KOPT-K1 (cell line): Measurements from ENCODE around the gene COL4A2.

ENCODE experiments used
- H3K27ac ChIP-seq: fragments of 200-600 bp; sonication (generic); 2 replicates; pipeline ENCODE4 v1.5.1; 2016; ENCODE audit warnings: antibody characterized with exemption, mild to moderate bottlenecking, low read depth, low read length; ENCODE audit not compliant: poor library complexity, severe bottlenecking
- H3K36me3 ChIP-seq: fragments of 200-600 bp; sonication (generic); 2 replicates; pipeline ENCODE4 v1.5.1; 2017; ENCODE audit warnings: antibody characterized with exemption, mild to moderate bottlenecking, low read length, moderate library complexity; ENCODE audit not compliant: insufficient read depth
- H3K9me3 ChIP-seq: fragments of 200-600 bp; sonication (generic); 2 replicates; pipeline ENCODE4 v1.5.1; 2017; ENCODE audit warnings: antibody characterized with exemption, low read length, mild to moderate bottlenecking; ENCODE audit not compliant: insufficient read depth, poor library complexity, severe bottlenecking

Gene COL4A2

GRCh38 chr13:110293649-110294048 is 13.4 kb upstream of the COL4A2 start:
- Histone ChIP-seq H3K36me3 (no peaks in the 10 kb centered on the region), H3K27ac (no peak overlapping the region), H3K9me3 (no peaks in the 10 kb centered on the region)

DNA sequence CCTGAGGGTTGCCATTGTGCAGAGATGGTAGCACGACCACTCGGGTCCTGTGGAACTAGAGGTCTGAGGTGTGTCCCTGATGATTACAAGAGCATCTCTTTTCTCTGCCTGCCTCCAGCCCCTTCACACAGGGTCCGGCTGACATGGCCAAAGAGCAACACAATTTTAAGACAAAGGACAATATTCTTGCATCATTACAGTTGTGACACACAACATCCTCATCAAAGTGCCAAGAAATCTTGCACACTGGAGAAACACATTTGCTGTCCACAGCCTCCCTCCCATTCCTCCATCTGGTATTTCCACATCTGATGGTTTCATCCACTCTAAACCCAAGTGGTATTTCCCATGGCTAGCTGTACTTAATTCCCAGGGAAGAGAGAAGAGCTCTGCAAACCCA is 12.9 kb upstream of the COL4A2 start:
- Histone ChIP-seq H3K27ac (no peak overlapping the region), H3K9me3 (no peaks in the 10 kb centered on the region), H3K36me3 (no peaks in the 10 kb centered on the region)

GRCh38 chr13:110294622-110295021 is 12.5 kb upstream of the COL4A2 start:
- Histone ChIP-seq H3K27ac (no peak overlapping the region), H3K9me3 (no peaks in the 10 kb centered on the region), H3K36me3 (no peaks in the 10 kb centered on the region)

DNA sequence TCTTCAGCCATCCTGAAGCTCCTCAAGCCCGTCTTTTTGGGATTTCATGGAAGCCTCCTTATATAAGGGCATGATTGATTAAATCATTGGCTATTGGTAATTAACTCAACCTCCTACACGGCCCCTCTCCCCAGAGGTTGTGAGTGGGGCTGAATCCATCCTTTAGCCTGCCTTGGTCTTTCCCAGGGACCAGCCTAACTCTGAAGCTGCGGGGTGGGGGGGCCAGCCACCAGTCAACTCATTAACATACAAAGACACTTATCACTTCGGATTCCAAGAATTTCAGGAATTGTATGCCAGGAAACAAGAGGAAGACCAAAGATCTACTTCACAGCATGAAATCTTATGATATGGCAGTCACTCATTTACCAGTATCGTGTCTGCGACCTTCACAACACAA is 10.1 kb upstream of the COL4A2 start:
- Histone ChIP-seq H3K27ac (no peak overlapping the region), H3K9me3 (no peaks in the 10 kb centered on the region), H3K36me3 (no peaks in the 10 kb centered on the region)

DNA sequence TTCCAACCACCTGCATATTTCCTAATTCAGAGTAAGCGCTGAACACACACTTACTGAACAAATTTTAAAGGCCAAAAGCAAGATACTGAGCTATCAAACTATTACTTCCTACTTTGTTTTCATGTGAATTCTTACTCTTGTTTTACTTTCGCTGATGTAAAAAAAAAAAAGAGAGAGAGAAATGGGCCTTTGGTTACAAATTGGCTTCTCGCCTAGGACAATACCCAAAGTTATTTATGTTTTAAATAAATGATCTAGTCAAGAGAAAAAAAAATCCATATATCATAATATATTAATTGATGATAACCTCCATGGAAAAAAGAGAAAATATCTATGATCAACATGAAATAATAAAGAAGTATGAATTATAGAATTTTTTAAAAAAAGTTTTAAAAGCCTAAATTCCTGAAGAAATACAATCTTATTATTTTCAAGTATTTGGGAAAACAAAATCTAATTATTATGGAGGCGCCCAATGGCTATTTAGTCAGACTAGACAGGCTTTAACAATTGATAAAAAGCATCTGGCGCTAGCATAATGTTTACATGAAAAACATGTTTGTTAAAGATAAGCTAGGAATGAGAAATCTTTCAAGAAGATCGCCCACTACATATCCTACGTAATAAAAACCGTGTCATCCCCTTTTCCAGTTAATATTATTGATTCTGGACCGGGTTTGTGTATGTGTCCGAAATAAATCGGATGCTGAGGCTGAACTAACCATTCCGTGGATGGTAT is 9.1 kb upstream of the COL4A2 start:
- no peaks in the 10 kb centered on the region for H3K36me3 ChIP-seq
- H3K9me3 ChIP-seq: no peaks in the 10 kb centered on the region
- H3K27ac ChIP-seq: no peak overlapping the region

DNA sequence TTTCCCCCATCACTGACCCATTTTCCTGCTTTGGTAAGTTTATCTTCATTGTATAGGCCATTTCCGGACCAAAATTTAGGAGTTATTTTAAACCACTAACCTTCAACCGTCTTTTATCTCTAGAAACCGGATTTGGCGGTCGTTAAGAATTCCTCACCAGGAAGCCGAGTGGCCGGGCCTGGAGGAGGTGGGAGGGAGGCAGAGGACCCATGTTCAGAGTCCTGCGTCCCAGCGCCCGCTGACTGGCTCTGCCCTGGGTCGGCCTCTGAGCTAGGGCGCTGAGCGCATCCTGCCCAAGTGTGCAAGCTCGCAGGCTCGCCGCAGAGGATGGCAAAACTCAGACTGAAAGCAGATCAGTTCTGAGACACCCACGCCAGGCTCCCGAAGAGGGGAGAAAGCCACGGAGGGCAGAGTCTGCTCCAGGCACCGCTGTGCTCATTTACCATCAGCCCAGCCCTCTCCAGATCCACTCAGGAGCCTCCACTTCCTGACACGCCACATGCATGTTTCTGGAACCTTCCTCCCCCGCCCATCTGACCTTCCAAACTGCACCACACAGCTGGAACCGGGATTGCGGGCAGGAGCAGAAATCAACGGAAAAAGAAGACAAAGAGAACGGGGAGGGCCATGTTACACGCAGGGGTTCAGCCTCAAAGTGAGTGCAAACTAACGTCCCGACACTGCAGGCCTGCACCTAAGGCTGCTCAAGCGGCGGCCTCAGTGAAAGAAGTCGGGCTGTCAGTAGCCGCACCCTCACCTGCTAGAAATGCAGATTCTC is 8.4 kb upstream of the COL4A2 start:
- Histone ChIP-seq H3K36me3 (no peaks in the 10 kb centered on the region), H3K9me3 (no peaks in the 10 kb centered on the region), H3K27ac (no peak overlapping the region)

- Histone ChIP-seq H3K27ac (no peak overlapping the region), H3K9me3 (no peaks in the 10 kb centered on the region), H3K36me3 (no peaks in the 10 kb centered on the region)
Observed at GRCh38 chr13:110299283-110299840, 7.7 kb upstream of the COL4A2 start.

DNA sequence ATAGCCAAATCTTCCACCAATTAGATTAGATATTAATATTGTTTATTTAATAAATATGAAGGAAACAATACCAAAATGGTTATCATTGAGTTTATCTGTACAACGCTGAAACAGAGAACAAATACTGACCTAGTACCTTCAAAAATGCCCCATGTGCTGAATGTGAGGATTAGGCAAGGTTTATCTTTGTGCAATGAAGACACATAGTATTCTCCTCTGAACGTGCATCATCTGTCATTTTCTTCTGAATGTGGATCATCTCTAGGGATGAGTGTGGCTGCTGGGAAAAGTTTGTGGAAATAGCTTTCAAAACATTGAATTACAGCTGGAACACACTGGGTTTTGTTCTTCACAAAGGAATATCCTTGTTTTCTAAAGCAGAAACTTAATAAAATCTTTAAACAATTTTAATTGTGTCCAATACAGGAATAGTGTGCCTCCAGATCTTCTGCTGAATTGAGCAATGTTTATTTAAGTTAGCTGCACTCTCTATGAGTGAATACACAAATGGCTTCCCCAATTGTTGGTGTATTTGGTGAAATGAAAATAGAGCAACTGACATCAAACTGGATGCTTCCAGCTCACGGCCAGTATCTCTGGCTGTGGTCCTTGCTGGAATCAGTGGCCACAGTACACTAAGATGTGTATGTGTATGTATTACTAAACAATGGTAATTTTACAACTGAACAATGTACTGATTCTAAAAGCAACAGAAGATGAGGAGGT is 6.8 kb upstream of the COL4A2 start:
- no peaks in the 10 kb centered on the region for H3K36me3 ChIP-seq
- H3K27ac ChIP-seq: no peak overlapping the region
- no peaks in the 10 kb centered on the region for H3K9me3 ChIP-seq

- Histone ChIP-seq H3K36me3 (no peaks in the 10 kb centered on the region), H3K27ac (no peak overlapping the region), H3K9me3 (no peaks in the 10 kb centered on the region)
Observed at GRCh38 chr13:110301083-110301482, 6.0 kb upstream of the COL4A2 start.

- H3K27ac ChIP-seq: no peak overlapping the region
- no peaks in the 10 kb centered on the region for H3K9me3 ChIP-seq
- H3K36me3 ChIP-seq: no peaks in the 10 kb centered on the region
Observed at GRCh38 chr13:110301606-110302553, 5.2 kb upstream of the COL4A2 start.

DNA sequence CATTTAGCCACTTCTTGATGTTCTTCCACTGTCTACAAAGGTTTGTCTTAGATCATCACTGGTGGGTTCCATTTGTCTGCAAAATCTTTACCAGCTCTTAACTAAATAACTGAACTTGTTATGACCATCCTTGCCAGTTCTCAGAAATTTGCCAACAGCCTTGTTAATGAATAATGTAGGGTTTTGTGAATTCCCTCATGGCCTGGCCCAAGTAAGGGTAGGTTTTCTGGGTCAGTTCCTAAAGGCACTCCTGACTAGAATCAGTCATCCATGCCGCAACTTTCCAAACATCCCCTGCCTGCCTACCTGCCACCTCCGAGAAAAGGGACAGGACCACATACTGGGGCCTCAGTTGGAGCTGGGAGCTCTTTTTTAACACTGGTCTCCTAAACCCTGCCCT is 4.1 kb upstream of the COL4A2 start:
- Histone ChIP-seq H3K27ac (no peak overlapping the region), H3K36me3 (no peaks in the 10 kb centered on the region)

DNA sequence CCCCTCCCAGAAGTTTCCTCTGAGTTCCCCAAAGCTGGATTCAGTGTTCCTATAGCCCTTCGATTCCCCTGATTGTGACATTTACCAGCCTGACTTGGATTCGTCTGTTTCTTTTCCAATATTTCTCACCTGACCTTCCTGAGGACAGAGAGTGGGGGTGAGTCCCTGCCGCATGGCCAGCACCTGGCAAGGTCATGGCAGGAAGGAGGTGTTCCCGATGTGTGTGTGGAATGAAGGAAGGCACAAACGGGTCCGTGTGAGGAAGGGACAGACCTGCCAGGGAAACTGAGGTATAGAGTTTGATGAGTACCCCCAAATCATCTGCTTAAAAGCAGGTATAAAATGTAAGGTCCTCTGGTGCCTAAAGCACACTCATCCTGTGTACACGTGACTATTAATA is 3.4 kb upstream of the COL4A2 start:
- H3K27ac ChIP-seq: no peak overlapping the region
- no peaks in the 10 kb centered on the region for H3K36me3 ChIP-seq
- no peaks in the 10 kb centered on the region for H3K9me3 ChIP-seq

More for the DNA sequence above, 4.1 kb upstream of the COL4A2 start:
- H3K9me3 ChIP-seq: no peaks in the 10 kb centered on the region

GRCh38 chr13:110304256-110304655 is 2.8 kb upstream of the COL4A2 start:
- no peak overlapping the region for H3K27ac ChIP-seq
- no peaks in the 10 kb centered on the region for H3K36me3 ChIP-seq
- no peaks in the 10 kb centered on the region for H3K9me3 ChIP-seq

DNA sequence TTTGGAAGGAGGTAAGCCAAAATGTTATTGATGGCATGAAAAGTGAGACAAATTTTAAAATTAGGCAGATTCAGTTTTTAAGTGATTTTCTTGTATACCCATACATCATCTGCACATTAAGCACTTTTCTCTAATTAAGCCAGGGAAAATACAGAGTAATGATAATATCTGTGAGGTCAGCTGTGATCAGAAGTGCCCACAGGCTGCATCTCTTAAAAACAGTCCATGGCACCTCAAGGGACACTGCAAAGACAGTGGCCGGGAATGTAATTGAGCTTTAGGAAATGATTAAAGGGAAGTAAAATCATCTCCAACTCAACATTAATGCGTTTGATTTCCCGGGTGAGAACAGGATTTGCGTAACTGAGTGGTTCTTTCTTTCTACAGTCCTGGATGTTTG is 2.1 kb upstream of the COL4A2 start:
- Histone ChIP-seq H3K27ac (no peak overlapping the region), H3K9me3 (no peaks in the 10 kb centered on the region), H3K36me3 (no peaks in the 10 kb centered on the region)
